Prostate gland (tissue), 2 donors: ENCODE data around the gene FXYD6. TPM values are rescaled to one million over a fixed set of nuclear protein-coding genes. Genes with fewer than 3 reads are reported as not detected.

Experiments
- DNase-seq: peaks from one replicate; pipeline ENCODE4 v3.0.0-alpha.2; 2019; ENCODE audit warnings: low spot score
- H3K27ac ChIP-seq, 2 donors: fragments of 200-600 bp; sonication (generic); 2 replicates each; pipeline ENCODE4 v1.5.1; 2017 to 2019
- H3K27me3 ChIP-seq: fragments of 200-600 bp; sonication (generic); replicated peaks from 2 replicates; pipeline ENCODE4 v1.5.1; 2019; ENCODE audit not compliant: insufficient read depth
- H3K36me3 ChIP-seq, 2 donors: fragments of 200-600 bp; sonication (generic); 1 replicate in 1 of 2; 2 replicates in 1 of 2; pipeline versions ENCODE4 v1.5.1 to v1.8.1; 2017 to 2019
- H3K4me1 ChIP-seq: fragments of 200-600 bp; sonication (generic); replicated peaks from 2 replicates; pipeline ENCODE4 v1.5.1; 2019
- H3K4me3 ChIP-seq, 2 donors: fragments of 200-600 bp; sonication (generic); 2 replicates each; pipeline ENCODE4 v1.5.1; 2017 to 2019
- H3K9me3 ChIP-seq: fragments of 200-600 bp; sonication (generic); 2 replicates; pipeline ENCODE4 v1.5.1; 2017
- POLR2A ChIP-seq: fragments of 450-650 bp; IDR thresholded peaks from one replicate; pipeline ENCODE4 v1.6.1; 2016; ENCODE audit warnings: antibody characterized with exemption, mild to moderate bottlenecking
- POLR2AphosphoS5 ChIP-seq: sonication (generic); formaldehyde crosslinking; IDR thresholded peaks from one replicate; pipeline ENCODE4 v1.6.1; 2017; ENCODE audit warnings: antibody characterized with exemption
- WGBS: methylation state at CpG from one replicate; pipeline ENCODE4 v1.1.5; 2018; 5-methylcytosine and 5-hydroxymethylcytosine counted together
- intact Hi-C: fragments of 100-400 bp; cut with DNase I; formaldehyde crosslinking; loops from one replicate; pipeline ENCODE4 v1.14.2; 2022
- total RNA-seq, 2 donors: library from RNA; depleted of rRNA; stranded (reverse); fragments of >200 nt; gene quantifications; one replicate each; pipeline ENCODE4 v1.1.0, GENCODE V29; 2016
- TF ChIP-seq, protein P1 (sequence below), 4 experiments: fragments of 200-600 bp in 2 of 4; fragments of 450-650 bp in 2 of 4; sonication (generic) in 2 of 4; IDR thresholded peaks; 1 replicate in 3 of 4; 2 replicates in 1 of 4; pipeline ENCODE4 v1.5.1; 2016 to 2019; ENCODE audit warnings: antibody characterized with exemption in 4 of 4, mild to moderate bottlenecking in 2 of 4, moderate library complexity in 2 of 4

Gene FXYD6
- total RNA-seq, 2 donors from 2014 or later: 29.6 to 366 TPM

DNA sequence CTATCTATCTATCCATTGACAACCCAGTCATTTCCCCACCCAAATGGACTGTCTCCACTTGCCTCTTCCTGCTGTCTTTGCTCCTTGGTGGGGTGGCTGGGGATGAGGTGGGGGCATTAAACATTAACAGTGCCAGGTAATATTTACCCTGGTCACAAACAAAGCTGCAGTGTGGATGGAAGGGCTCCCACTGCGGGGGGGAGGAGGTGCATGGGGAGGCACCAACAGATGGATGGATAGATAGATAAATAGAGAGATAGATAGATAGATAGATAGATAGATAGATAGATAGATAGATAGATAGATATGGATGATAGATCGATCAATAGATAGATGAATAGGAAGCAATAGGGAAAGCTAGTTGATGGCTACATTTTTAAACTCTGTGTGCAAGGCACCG is 49.6 kb downstream of the FXYD6 start:
- Histone ChIP-seq H3K27me3 (no peaks in the 10 kb centered on the region), H3K36me3 (no peaks in the 10 kb centered on the region), H3K9me3 (no peaks in the 10 kb centered on the region), H3K27ac (no peak overlapping the region), H3K4me1 (no peaks in the 10 kb centered on the region), H3K4me3 (no peak overlapping the region)
- no peak for DNase-seq
- WGBS: 61% methylated on average over 3 of the region's 3 CpGs
- TF ChIP-seq POLR2AphosphoS5 (no peak), POLR2A (no peak)
- TF ChIP-seq, protein P1, sequence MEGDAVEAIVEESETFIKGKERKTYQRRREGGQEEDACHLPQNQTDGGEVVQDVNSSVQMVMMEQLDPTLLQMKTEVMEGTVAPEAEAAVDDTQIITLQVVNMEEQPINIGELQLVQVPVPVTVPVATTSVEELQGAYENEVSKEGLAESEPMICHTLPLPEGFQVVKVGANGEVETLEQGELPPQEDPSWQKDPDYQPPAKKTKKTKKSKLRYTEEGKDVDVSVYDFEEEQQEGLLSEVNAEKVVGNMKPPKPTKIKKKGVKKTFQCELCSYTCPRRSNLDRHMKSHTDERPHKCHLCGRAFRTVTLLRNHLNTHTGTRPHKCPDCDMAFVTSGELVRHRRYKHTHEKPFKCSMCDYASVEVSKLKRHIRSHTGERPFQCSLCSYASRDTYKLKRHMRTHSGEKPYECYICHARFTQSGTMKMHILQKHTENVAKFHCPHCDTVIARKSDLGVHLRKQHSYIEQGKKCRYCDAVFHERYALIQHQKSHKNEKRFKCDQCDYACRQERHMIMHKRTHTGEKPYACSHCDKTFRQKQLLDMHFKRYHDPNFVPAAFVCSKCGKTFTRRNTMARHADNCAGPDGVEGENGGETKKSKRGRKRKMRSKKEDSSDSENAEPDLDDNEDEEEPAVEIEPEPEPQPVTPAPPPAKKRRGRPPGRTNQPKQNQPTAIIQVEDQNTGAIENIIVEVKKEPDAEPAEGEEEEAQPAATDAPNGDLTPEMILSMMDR (IDR thresholded peaks at IDR 0.05): no peak
- intact Hi-C loops: no loop called here

- intact Hi-C loops: no loop called here
- Histone ChIP-seq H3K9me3 (no peaks in the 10 kb centered on the region), H3K27ac (no peak overlapping the region), H3K4me1 (no peaks in the 10 kb centered on the region), H3K36me3 (no peaks in the 10 kb centered on the region), H3K4me3 (no peak overlapping the region), H3K27me3 (no peaks in the 10 kb centered on the region)
- no peak for DNase-seq
- TF ChIP-seq, protein P1 (IDR thresholded peaks at IDR 0.05): no peak
- no peak for TF ChIP-seq POLR2AphosphoS5
- no peak for TF ChIP-seq POLR2A
- WGBS: 34% methylated on average over 10 of the region's 10 CpGs
Measured at GRCh38 chr11:117826190-117826570, 50.3 kb downstream of the FXYD6 start.

GRCh38 chr11:117825538-117826189 is 50.8 kb downstream of the FXYD6 start:
- H3K36me3 ChIP-seq: no peaks in the 10 kb centered on the region
- 87% methylated on average over 8 of the region's 8 CpGs for WGBS
- H3K9me3 ChIP-seq: no peaks in the 10 kb centered on the region
- no peak for TF ChIP-seq POLR2AphosphoS5
- no peak for TF ChIP-seq POLR2A
- TF ChIP-seq, protein P1 (IDR thresholded peaks at IDR 0.05): no peak
- H3K27ac ChIP-seq: no peak overlapping the region
- no peaks in the 10 kb centered on the region for H3K4me1 ChIP-seq
- no peak overlapping the region for H3K4me3 ChIP-seq
- no peaks in the 10 kb centered on the region for H3K27me3 ChIP-seq
- intact Hi-C loops: no loop called here
- no peak for DNase-seq

DNA sequence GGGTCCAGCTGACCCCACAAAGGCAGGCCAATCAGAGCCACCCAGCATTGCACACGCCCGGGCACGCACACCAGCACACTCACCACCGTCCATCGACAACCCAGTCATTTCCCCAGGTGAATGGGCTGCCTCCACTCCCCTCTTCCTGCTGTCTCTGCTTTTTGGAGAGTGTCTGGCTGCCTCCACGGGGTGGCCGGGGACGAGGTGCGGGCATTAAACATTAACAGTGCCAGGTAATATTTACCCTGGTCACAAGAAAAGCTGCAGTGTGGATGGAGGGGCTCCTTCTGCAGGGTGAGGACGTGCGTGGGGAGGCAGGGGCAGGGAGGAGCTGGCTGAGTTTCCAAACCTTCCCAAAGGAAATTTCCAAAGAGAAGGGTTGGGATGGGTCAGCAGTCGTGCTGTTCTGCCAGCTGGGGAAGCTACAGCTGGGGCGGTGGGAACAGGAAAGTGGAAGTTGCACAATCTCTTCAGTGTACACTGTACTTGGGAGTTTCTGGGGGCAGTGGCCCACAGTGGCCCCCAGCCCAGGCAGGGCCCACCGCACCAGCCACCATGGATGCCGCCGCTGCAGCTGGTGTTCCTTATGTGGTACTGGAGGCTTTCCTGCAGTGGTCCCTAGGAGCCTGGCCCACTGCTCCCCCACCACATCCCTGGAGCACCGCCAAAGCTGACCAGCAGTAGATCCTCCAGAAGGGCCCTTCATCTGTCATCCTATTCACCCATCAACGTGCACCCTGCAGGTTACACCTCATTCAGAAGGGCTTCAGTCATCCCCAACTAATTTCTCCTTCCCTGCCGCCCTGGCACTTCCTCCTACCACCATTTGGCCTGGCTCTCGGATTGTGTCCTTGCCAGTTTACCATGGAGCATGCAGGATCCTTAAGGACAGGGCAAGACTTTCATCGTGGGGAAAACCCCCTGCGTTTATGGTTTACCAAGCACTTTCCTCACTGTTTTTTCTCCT is 51.6 kb downstream of the FXYD6 start, which contains the start of gene FXYD2:
TSS of gene FXYD2 (minus strand) at position 174 of the 967 bp plus-strand sequence. CDS start at position 108, 66 bp downstream.
- no peaks in the 10 kb centered on the region for H3K36me3 ChIP-seq
- H3K27me3 ChIP-seq: no peaks in the 10 kb centered on the region
- no peaks in the 10 kb centered on the region for H3K9me3 ChIP-seq
- WGBS: 54% methylated on average over 22 of the region's 22 CpGs
- intact Hi-C loops: loop anchor here (5.0 kb wide), 1 partner anchor 122 kb away; no protein-coding TSS in a partner anchor
- no peak for TF ChIP-seq POLR2A
- no peak for TF ChIP-seq POLR2AphosphoS5
- TF ChIP-seq, protein P1 (IDR thresholded peaks at IDR 0.05): no peak
- peak within 1 kb of the TSS; percentile 32 to 39 for H3K27ac ChIP-seq
- no peaks in the 10 kb centered on the region for H3K4me1 ChIP-seq
- DNase-seq: no peak
- no peak within 1 kb of the TSS for H3K4me3 ChIP-seq
